ENCODE results near the gene AGPAT3. TPM values are rescaled to one million over a fixed set of nuclear protein-coding genes. Genes with fewer than 3 reads are reported as not detected.

The AGPAT3 gene
- total RNA-seq, 1 donor from 2014 or later = 179 TPM

DNA sequence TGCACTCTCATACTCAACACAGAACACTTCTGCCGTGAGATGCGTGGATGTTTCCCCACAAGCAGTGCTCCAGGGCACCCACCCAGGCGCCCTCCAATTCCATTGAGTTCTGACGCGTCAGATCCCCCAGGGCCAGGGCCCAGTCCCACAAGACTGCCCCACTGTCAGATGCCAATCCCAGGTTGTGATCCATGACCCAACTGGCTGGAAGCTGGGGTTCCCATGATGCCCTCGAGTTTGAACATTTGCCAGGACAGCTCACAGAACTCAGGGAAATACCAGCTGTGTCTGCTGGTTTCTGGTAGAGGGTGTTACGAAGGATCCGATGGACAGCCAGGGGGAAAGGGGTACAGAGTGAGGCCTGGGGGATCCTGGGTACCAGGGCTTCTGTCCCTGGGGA, 58.4 kb downstream of the AGPAT3 start:
- DNase-seq (ENCODE audit: low read depth) = peak; percentile 78

DNA sequence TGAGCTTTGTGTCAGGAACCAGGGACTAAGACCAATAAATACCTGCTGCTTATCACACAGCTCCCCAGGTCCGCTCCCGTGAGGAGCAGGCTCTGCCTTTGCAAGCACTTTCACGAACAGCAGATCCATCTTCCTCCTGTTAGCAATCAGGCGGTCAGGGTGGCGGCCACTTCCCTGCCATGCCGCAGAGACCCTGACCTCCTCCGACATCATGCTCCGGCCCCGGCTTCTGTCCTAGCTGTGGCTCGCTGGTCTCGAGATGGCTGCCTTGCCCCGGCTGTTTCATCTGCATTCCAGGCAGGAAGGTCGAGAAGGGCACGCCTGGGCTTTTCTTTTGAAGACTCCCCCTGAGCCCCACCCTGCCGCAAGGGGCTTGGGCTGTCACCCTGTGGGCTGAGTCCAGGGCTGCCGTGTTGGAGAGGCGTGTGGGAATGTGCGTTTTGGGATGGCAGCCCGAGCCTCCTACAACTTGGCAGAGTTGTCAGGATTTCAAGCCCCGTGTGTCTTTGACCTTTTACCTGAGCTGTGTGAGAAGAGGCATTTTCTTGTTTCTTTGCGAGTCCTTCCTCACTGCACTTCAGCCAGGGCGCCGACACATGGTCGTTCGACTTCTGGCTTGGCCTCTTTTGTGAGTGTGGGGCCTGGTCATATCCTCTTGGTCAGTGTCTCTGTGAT, 59.5 kb downstream of the AGPAT3 start:
- no peak for DNase-seq (ENCODE audit: low read depth)

DNA sequence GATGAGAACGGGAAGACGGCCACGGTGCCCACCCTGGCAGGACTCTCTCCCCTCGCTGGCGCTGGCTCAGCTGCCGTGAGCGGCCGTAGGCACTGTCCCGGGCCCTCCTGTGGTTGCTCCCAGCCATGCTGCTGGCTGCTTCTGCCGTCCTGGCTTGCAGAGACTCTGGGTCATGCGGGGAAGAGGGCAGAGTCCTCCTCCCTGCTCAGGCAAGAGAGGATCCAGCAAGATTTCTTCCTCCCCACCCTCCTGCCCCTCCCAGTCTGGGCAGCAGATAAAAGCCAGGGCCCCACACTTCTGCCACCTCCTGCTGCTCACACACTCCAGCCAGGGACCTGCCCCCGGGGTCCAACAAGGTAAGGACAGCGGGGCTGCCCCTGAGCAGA, 60.1 kb downstream of the AGPAT3 start:
- DNase-seq (ENCODE audit: low read depth) = no peak

DNA sequence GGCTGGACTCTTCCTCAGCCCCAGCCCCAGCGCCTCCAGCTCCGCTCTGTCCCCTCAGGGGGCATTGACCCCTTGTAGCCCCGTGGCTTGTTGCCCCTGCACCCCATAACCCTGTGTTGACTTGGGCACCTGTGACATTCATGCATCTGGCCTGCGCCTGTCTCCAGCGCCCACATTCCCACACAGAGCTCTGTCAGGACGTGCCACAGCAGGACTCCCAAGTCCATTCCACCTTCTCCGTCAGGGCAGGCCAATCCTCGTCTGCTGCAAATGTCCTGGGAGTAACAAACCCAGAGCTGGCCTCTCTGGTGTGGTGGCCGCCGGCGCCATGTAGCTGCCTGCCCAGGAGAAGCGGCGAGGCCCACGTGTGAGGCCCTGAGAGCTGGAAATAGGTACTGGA, 60.6 kb downstream of the AGPAT3 start:
- DNase-seq (ENCODE audit: low read depth) = no peak

DNA sequence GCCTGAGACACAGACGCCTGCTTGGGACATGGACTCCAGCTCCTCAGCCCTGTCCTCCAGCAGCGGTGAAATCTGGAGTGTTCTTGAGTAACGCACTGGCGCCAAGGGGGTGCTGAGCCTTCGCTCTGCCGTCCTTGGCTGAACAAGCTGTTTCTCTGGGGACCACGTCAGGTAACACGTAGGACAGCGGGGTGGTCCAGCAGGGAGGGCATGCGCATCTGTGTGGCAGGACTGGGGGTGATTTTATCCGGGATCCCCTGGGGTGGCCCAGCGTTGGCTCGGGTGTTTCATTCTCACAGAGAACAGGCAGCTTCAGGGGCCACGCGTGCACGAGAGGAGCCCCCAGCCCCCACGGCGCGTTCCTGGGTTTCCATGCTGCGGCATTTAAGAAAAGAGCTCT, 61.2 kb downstream of the AGPAT3 start:
- DNase-seq (ENCODE audit: low read depth) = no peak

DNA sequence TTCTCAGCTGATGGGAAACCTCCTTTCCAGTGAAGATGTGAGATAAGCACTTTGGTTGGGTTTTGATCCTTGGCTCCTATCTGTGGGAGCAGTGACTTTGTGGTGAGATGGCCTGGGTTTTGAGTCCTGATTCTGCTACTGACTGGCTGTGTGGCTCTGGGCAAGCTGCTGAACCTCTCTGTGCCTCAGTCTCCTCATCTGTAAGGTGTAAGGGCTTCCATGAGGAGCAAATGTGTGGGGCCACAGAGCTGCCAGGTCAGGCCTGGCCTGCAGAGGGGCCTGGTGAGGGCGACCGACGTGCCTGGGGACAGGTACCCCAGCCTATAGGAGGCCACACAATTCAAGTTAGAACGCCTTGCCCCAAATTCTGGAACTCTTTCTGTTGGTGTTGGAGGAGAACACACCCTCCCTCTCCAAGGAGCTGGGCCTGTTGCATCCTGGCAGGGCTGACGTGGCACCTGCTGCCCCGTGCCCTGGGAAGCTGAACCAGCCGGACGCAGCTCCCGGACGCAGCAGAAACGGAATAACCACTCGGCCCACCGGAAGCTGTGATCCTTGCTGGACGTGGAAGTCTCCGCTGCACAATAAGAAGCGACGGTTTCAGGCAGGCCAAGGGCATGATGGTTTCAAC, 62.7 kb downstream of the AGPAT3 start:
- no peak for DNase-seq (ENCODE audit: low read depth)

DNA sequence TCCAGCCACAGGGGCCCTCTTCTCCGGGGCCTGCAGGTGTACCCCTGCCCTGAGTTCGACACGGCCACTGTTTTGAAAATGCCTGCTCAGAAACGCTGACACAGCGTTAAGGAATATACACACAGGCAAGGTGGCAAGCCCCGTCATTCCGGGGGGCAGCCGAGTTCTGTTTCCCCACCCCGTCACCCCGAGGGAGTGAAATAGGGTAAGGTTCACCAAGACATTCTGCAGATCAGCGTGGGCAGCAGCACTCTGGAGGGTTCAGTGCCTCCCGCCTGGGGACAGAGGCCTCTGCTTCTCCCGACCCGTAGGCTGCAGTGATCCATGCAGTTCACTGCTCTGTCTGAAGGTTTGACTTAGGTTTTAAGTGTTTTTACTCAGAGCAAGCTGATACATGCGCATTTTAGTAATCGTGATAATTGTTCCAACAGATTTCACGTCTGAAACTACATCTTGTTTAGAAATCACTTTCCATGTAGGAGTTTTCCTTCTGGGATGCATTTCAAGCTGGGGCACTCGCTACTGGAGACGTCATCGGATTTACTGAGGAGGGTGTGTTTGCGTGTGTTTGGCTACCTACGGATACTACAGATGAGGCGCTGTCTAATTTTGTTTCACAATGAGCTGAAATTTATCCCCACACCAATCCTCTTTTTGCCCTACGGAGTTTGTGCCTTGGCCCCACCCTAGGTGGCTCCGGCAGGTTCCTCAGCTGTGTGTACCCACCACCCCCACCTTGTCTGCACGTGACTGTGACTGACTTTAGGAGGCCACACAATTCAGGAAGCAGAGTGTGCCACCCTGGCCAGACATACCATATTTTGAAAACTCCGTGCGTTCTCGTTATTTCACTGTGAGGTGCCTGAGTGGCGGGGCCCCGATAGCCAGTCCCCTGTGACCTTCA, 63.5 kb downstream of the AGPAT3 start:
- DNase-seq (ENCODE audit: low read depth) = no peak

DNA sequence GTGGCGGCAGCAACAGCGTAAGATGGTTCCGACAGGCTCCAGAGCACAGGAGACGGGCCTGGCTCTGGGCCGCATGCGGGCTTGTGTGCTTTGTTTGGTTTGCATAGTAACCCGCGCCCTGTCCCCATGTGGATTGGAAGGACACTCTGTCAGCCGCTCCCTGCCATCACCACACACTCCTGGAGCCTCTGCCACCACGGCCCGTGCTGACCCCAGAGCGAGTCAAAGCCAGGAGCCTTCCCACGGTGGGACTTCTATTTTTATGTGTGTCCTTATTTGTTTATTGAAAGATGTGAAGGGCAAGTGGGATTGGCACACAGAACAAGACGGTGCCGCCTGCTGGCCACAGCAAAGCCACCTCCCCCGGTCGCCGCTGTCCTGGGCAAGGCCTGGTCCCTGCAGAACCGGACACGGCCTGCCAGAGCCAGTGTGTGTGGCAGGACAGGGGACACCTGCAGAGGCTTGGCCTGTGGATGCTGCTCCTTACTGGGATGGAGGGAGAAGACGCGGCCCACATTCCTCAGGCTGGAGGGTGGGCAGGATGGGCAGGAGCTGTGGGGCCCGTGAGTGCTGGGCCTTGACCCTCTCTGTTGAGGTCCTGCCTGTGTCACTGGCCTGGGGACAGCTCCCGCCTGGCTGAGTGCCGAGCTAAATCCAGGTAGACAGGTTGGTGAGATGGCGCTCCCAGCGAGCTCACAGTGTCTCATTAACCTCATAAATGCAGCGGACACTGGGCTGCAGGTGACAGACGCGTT, 64.4 kb downstream of the AGPAT3 start:
- no peak for DNase-seq (ENCODE audit: low read depth)

DNA sequence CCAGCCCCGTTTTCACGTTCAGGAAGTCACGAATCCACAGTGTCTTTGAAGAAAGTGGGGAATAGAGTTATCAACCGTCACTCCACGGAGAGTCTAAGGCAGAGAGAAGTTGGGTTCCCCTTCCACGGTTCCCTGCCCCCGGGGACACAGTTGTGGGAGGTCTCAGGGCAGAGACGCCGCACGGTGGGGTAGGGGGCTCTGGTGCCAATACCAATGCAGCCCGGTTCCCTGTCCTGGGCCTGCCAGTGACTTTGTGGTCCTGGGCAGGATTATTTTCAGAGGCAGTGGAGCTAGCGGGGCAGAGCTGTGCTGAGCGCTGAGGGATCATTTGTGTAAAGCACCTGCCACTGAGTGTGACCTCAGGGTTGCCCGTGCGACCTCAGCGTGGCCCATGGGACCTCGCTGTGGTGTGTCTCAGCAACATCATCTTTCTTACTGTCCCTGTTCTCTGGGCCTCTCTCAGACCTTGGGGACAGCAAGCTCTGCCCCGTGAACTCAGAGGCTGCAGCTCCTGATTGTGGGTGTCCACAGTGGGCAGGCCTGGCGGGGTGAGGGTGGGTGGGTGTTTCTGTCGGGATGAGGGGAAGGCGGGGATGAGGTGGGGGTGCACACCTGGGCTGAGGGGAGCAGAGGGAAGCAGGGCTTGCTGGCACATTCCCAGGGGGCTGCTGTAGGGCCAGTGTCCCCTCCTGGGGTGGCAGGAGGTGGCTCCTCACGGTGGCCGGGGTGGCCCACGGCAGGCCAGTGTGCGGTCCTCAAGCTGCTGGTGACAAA, 65.2 kb downstream of the AGPAT3 start:
- no peak for DNase-seq (ENCODE audit: low read depth)

DNA sequence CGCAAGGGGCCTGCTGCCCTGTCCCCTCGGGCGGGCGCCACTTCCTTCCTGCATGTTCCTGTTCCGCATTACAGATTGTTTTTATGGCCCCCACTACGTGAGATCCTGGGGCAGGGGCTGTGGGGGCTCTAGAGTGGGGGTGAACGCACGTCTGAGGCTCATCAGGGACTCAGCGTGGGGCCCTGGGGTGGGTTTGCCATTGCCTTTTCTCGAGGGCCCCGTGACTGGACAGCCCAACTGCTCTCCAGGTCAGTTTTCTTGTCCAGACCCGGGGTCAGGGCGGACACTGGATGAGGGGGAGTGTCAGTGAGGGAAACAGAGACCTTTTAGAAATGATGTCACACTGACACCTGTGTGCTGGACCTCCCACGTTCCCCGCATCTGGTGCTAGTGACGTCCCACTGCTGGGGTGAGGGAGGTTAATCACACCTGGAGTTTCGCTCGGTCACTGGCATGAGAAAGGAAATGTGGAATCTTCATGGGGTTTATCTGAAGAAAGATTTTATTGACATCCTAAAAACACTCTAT, 65.9 kb downstream of the AGPAT3 start:
- DNase-seq (ENCODE audit: low read depth) = no peak

DNA sequence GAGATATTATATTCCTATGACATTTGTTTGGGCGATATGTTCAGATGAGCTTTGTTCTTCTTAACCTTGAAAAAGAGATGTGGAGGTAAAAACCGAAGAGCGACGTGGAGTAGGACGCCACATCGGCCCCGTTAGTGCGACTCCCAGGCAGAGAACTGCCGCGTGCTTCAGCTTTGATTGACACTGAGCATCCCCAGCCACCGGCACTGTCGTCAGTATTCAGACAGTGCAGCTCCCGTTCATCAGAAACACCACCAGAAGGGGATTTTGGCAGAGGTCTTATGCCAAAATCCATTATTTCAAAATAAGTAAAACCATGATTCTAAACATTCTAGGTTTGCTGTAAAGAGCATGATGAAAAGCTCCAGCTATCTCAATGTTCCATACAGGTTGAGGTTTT, 66.5 kb downstream of the AGPAT3 start:
- no peak for DNase-seq (ENCODE audit: low read depth)

DNA sequence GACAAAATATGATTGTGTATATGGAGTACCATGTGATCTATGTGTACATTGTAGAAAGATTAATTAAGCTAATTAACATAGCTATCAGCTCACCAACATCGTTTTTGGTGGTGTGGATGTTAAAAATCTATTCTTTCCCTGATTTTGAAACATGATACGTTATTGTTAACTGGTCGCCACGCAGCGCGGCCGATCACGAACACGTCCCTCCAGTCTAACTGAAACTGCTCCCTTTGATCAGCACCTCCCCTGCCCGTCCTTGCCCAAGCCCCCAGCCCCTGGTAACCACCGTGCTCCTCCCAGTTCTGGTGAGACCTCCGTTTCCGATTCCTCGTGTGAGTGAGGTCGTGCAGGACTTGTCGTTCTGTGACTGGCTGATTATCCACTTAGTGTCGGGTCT, 67.0 kb downstream of the AGPAT3 start:
- DNase-seq (ENCODE audit: low read depth) = no peak

DNA sequence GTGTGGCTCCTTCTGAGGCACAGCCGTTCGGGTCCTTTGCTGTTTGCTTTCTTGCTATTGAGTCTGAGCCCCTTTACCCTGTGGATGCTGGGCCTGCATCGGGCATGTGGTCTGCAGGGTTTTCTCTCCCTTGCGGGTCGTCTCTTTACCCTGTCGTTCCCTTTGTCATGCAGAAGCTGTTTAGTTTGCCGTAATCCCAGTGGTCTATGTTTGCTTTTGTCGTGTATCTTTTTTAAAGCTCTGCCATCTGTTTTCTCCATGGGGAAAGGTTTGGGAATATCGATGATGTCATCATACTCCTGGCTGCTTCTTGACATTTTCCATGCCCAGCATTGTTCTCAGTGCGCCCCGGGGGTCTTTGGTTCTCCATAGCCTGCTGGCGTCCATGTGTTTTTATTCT, 68.2 kb downstream of the AGPAT3 start:
- DNase-seq (ENCODE audit: low read depth) = no peak

DNA sequence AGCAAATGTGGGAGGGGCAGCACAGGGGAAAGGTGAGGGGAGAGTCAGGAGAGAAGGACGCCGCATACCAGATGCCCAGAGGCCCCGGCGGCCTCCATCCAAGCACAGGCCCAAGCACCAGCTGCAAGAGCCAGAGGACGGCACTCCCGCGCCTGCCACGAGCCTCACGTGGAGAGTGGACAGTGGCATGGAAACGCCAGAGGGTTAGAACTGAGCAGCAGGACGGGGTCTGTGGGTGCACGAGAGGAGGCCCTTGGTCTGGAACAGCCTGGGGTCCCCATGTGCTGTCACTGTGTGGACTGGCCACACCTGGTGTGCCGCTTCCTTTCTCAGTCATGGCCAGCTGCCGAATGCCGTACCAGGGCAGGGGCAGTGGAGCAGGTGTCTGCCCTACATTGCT, 68.7 kb downstream of the AGPAT3 start:
- DNase-seq (ENCODE audit: low read depth) = no peak

DNA sequence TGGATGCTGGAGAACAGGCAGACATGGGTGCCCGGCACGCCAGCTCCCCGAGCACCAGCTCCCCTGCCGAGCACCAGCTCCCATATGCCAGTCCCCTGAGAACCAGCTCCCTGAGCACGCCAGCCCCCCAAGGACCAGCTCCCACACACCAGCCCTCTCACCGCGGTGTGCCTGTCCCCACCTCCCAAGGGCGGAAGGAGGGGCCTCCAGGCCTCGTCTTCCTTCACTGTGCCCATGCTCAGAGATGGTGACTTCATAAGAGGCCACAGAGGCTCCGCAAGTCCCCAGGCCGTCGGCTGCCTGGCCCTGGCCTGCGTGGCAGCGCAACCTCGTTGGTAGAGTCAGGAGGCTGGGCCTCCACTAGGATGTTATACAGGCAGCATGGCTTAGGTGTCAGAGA, 69.1 kb downstream of the AGPAT3 start:
- no peak for DNase-seq (ENCODE audit: low read depth)

DNA sequence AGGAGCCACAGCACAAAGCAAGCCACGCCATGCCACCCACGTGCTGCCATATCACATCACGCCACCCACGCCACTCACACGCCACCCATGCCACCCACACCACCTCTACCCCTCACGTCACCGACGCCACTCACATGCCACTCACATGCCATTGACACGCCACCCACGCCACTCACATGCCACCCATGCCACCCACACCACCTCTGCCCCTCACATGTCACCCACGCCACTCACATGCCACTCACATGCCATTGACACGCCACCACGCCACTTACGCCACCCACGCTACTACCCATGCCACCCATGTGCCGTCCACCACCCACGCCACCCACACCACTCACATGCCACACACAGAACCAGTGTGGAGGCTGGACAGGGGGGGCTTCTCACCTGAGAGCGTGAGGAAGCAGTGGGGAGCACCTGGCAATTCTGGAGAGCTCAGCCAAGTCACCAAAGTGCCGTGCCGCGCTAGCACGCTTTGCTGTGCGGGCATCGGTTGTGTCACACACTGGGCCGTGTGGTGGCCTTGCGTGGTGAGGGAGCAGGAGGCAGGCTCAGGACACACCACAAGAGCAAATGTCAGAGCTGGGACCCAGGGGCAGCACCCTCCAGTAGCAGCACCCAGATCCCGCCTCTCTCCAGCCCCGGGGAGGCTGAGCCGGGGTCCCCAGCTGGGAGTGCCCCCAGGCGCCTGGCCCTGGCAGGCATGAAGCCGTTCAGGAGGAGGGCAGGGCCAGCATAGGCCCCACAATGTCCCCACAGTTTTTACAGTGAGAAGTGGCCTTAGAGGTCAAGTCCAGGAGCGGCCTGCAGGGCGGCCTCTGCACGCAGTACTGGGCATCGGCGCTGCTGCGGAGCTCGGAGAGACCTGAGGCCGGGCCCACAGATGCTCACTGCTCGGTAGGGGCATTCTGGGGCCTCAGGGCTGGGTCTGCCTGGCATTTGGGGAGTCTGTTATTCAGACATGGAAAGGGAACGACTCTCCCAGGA, 70.0 kb downstream of the AGPAT3 start:
- DNase-seq (ENCODE audit: low read depth) = no peak

DNA sequence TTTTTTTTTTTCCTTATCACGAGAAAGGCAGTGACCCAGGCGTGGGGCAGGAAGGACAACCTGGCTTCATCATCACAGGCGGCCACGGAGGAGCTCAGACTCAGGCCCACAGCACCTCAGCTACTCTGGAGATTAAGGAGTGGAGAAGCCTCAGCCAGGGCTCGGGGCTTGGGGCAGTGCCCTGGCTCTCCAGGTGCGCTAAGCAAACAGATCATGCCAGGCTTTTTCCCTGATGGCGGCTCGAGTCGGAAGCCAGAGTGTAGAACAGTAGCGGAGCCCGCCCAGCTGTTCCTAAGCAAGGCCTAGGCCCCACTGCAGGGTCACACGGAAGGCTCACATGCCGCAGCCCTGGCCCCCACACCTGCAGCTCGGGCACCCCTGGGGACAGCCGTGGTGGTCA, 70.7 kb downstream of the AGPAT3 start:
- no peak for DNase-seq (ENCODE audit: low read depth)

DNA sequence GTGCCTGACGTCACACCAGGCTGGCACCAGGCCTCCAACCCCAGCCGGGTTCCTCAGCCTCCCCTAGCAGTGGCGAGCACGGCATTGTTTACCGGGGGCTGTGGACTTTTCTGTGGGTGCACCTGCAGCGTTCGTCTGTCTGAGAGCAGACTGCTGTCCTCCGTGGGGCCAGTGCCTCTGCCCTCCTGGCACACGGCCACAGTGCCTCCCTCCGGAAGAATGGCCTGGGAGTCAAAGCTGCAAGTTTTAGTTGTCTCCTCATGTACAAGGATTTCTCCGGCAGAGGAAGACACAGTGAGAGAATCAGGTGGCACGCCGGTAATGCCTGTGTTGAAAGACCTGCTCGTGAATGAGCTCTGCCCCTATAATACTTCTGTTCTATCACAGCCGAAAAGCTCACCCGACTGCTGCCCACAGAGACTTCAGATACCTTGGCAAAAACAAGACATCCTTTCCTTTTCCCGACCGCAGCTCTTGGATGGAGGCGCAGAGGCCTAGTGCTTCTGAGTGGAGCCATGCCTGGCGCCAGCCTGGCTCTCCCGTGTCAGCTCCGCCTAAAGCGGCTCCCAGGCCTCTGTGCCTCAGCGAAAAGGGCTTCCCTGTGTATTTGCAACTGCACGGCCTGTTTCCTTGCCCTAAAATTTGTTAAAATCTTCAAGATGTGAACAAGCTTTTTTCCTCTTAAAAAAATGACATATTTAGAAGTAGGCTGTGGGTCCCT, 71.4 kb downstream of the AGPAT3 start:
- DNase-seq (ENCODE audit: low read depth) = no peak
